Spinal cord (tissue), 10 donors: ENCODE results near the gene KDM1A. TPM values are rescaled to one million over a fixed set of nuclear protein-coding genes. Genes with fewer than 3 reads are reported as not detected.

Source experiments
- DNase-seq, 6 donors: peaks; one replicate each; pipeline versions ENCODE4 v3.0.0 to v3.0.0-alpha.2; 2013 to 2015; ENCODE audit warnings: low spot score in 6 of 6, low read depth in 4 of 6
- H3K27ac ChIP-seq: one replicate; pipeline ENCODE4 v1.5.1; 2013; ENCODE audit warnings: low read depth, low read length, control low read depth
- H3K27me3 ChIP-seq: one replicate; pipeline ENCODE4 v1.6.1; 2013; ENCODE audit warnings: low read length; ENCODE audit not compliant: control insufficient read depth, insufficient read depth
- H3K36me3 ChIP-seq: one replicate; pipeline ENCODE4 v1.6.1; 2013; ENCODE audit warnings: low read length; ENCODE audit not compliant: control insufficient read depth, insufficient read depth
- H3K4me1 ChIP-seq: one replicate; pipeline ENCODE4 v1.6.1; 2013; ENCODE audit warnings: low read length; ENCODE audit not compliant: control insufficient read depth, insufficient read depth
- H3K4me3 ChIP-seq: one replicate; pipeline ENCODE4 v1.5.1; 2013; ENCODE audit warnings: low read depth, low read length, control low read depth
- H3K9me3 ChIP-seq: one replicate; pipeline ENCODE4 v1.6.1; 2013; ENCODE audit warnings: low read length; ENCODE audit not compliant: control insufficient read depth, insufficient read depth
- WGBS: methylation state at CpG from one replicate; pipeline ENCODE4 v1.1.5; 2013; ENCODE audit warnings: missing lambda C conversion rate; ENCODE audit not compliant: insufficient coverage; 5-methylcytosine and 5-hydroxymethylcytosine counted together
- polyA plus RNA-seq, 2 donors: library from polyadenylated mRNA; unstranded; fragments of 120-200 nt; gene quantifications; one replicate each; pipeline ENCODE4 v1.2.1, GENCODE V29; 2013; ENCODE audit not compliant: insufficient read length in 2 of 2
- total RNA-seq, 2 donors: library from RNA; depleted of rRNA in 1 of 2; stranded (reverse); fragments of 120-200 nt in 1 of 2; fragments of >200 nt in 1 of 2; gene quantifications; one replicate each; pipeline versions ENCODE4 v1.2.3 to v1.2.4, GENCODE V29; 2013 to 2014
- donor health status: healthy.

The KDM1A gene
- total and polyA plus RNA-seq, 4 donors, result 107 to 129 (median 123) TPM

DNA sequence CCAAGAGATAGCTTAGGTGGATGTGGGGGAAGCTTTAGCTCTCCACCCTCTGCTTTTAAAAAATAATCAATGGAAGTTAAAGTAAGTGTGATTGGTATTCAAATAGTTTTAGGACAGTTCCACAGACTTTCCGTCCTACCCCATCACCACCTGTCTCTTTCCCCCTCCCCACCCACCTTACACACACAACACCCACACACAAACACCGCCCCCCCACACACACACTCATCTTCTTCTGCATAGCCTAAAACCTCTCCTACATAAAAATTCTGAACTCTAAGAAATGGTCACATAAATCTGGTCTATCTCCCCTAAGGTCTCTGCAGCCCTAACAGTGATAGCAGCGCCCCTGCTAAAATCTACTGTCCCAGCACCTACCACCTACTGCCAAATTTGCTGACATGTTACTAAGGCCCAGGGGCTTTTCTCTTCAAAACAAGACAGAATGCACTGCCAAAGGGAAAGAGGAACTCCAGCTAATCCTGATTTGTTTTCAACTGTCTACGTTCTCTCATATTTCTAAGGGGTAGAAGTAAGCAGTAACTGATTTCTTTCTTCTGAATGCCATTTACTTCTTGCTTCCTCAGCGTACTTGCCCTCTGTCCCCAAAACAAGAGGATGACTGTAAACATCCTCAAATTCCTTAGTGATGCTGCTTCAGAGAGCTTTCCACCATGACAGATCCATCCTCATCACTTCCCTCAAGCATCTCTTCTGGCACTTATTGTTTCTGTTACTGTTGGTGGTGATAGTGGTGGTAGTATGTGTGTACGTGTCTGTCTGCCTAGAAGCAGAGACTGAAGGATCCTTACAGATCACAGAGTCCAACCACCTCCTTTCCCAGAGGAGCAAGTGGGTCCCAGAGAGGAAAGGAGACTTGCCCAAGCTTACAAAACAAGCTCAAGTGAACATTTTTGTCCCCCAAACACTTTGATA is 92.6 kb downstream of the KDM1A start:
- no peak overlapping the region for H3K4me3 ChIP-seq
- WGBS, result 95% methylated on average over 3 of the region's 6 CpGs
- H3K27me3 ChIP-seq, result no peaks in the 10 kb centered on the region
- H3K36me3 ChIP-seq, result peaks cover 4% of the 10 kb centered on the region
- no peak for DNase-seq
- H3K27ac ChIP-seq, result no peak overlapping the region
- no peaks in the 10 kb centered on the region for H3K4me1 ChIP-seq
- H3K9me3 ChIP-seq, result no peaks in the 10 kb centered on the region

DNA sequence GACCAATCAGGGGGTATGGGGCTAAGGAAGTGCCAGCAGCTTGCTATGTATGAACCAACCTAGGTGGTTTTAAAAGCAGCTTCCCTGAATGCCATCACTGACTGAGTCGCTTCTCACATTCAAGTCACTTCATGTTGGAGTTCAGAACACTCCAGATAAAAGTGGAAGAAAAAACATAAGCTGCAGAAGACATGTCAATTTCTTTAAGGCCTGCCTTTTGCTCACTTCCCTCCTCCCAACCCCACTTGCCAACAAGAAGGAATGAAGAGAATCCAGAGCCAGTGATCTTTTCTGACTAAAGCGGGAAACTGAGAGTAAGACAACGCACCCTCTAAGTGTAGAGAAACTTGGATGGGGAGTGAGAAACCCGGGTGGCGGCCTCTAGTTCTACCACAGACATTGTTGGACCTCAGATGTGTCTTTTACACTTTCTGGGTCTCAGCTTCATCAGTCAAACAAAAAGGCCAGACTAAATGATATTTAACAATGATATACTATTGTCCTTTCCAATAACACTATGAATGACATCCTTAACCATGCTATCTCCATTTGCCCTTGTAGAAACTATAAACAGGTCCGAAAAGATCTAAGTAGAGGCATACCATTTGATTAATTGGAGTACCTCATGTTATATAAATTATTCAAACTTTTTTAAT is 95.3 kb downstream of the KDM1A start:
- Histone ChIP-seq H3K36me3 (no peaks in the 10 kb centered on the region), H3K4me1 (no peaks in the 10 kb centered on the region), H3K9me3 (no peaks in the 10 kb centered on the region), H3K27me3 (no peaks in the 10 kb centered on the region), H3K4me3 (no peak overlapping the region), H3K27ac (no peak overlapping the region)
- WGBS, result 81% methylated on average over 3 of the region's 6 CpGs
- DNase-seq, result no peak

GRCh38 chr1:23116216-23116836 is 97.1 kb downstream of the KDM1A start:
- Histone ChIP-seq H3K9me3 (no peaks in the 10 kb centered on the region), H3K36me3 (no peaks in the 10 kb centered on the region), H3K4me1 (no peaks in the 10 kb centered on the region), H3K27ac (no peak overlapping the region), H3K27me3 (no peaks in the 10 kb centered on the region), H3K4me3 (no peak overlapping the region)
- 83% methylated on average over 1 of the region's 6 CpGs for WGBS
- no peak for DNase-seq

DNA sequence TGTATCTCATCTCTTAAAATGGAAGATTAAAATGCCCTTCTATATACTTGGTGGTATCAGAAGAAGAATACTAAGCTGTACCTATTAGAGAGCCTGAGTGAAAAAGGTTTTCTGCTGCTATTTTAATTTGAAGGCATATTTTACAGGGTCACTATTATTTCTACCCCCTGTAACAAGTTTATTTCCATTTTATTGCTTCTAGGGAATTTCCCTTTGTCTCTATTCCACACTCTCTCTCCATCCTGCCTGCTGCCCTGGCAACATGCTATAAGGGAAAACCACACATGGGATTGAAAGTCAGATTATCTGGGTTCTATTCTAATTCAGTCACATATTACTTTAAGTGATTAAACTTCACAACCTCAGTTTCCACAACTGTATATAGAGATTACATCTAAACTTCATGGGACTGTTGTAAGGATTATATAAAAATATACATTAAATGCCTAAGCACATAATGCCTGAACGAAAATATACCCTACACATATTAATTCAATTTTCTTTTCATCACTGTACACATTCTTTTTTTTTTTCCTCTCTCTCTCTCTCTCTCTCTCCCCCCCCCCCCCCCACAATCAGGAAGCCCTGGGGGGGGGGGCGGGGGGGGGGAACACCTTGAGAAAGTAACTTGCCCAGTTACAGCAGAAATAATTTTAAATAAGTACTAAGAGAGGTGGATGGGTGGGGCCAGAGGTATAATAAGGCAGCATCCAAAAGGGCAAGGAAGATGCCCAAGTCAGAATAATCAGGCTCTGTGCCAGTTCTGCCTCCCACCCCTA is 97.8 kb downstream of the KDM1A start:
- H3K9me3 ChIP-seq, result no peaks in the 10 kb centered on the region
- no peak overlapping the region for H3K4me3 ChIP-seq
- H3K27ac ChIP-seq, result no peak overlapping the region
- H3K4me1 ChIP-seq, result no peaks in the 10 kb centered on the region
- H3K27me3 ChIP-seq, result no peaks in the 10 kb centered on the region
- no CpG with 5 or more reads among the region's 2 CpGs for WGBS
- no peaks in the 10 kb centered on the region for H3K36me3 ChIP-seq
- DNase-seq, result peak in 1 of 6 donors; percentile 32

GRCh38 chr1:23118407-23118806 is 99.1 kb downstream of the KDM1A start:
- Histone ChIP-seq H3K4me3 (no peak overlapping the region), H3K27me3 (no peaks in the 10 kb centered on the region), H3K27ac (no peak overlapping the region), H3K9me3 (no peaks in the 10 kb centered on the region), H3K4me1 (no peaks in the 10 kb centered on the region), H3K36me3 (no peaks in the 10 kb centered on the region)
- DNase-seq, result no peak

DNA sequence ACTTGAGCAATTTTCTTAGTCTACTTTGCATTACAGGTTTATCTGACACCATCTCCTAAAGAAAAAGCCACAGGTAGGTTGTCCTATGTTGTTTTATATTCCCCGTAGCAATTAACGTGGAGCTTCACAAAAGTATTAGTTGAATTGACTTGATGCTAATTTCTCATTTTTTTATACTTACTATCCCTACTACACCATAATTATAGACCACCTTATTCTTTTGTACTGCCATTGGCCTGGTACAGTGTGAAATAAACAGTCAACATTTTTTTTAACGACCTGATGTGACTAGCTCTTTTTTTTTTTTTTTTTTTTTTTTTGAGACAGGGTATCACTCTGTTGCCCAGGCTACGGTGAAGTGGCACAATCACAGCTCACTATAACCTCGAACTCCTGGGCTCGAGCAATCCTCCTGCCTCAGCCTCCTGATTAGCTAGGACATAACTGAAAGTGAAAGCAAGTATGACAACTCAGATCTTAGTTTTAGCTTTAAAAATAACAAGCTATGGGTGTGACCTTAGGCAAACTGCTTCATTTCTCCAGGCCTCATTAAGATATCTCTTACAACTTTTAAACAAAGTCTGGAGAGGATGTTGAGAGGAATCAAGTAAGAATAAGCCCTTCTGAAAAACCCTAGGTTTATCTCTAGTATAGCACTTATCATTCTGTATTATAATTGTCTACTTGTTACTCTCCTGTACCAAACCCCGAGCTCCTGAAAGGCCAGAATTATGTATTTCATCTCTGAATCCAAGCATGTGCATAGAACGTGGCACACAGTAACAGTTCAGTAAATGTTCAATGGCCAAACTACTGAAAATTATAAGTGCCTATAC is 99.9 kb downstream of the KDM1A start:
- H3K27ac ChIP-seq, result no peak overlapping the region
- DNase-seq, result no peak
- H3K4me3 ChIP-seq, result no peak overlapping the region
- WGBS, result 100% methylated on average over 1 of the region's 8 CpGs
- no peaks in the 10 kb centered on the region for H3K36me3 ChIP-seq
- H3K27me3 ChIP-seq, result no peaks in the 10 kb centered on the region
- no peaks in the 10 kb centered on the region for H3K4me1 ChIP-seq
- H3K9me3 ChIP-seq, result no peaks in the 10 kb centered on the region

GRCh38 chr1:23120383-23120782 is 101.1 kb downstream of the KDM1A start:
- Histone ChIP-seq H3K4me1 (no peaks in the 10 kb centered on the region), H3K4me3 (no peak overlapping the region)
- no CpG with 5 or more reads among the region's 3 CpGs for WGBS

DNA sequence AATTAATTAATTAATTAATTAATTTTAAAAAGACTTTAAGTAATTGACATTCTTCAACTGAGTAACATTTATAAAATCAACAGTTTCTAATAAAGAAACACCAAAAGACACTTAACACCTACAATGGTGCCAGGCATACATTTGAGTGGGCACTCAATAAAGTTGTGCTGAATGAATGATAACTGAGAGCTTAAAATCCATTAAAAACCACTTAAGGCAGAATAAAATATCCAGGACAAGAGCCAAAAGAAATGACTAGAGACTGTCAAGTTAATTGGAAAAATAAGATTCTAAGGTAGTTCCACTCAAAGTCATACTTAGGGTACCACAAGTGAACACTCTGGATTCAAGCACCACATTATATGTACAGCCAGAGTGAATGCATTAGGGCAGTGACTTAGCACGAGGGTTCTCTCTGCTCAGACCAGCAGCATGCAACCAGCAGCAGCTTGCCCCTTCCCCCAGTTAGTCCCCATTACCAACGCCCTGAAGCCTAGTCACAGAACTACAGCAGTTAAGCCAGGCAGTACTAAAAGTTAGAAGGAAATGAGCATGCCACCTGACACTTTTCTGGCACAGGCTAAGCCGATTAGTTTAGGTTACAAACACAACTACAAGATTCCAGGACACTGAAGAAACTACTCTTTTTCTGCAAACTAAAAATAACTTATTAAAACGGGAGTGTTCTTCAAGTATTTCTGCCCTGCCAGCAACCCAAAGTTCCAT is 102.9 kb downstream of the KDM1A start:
- H3K9me3 ChIP-seq, result no peaks in the 10 kb centered on the region
- H3K27me3 ChIP-seq, result no peaks in the 10 kb centered on the region
- no peaks in the 10 kb centered on the region for H3K36me3 ChIP-seq
- peak overlapping the region; percentile 54 for H3K27ac ChIP-seq
- WGBS, result 49% methylated on average over 3 of the region's 4 CpGs
- H3K4me1 ChIP-seq, result no peaks in the 10 kb centered on the region
- DNase-seq, result peak in 1 of 6 donors; percentile 51
- H3K4me3 ChIP-seq, result no peak overlapping the region

More at GRCh38 chr1:23120383-23120782, 101.1 kb downstream of the KDM1A start:
- no peaks in the 10 kb centered on the region for H3K27me3 ChIP-seq
- H3K27ac ChIP-seq, result no peak overlapping the region
- no peaks in the 10 kb centered on the region for H3K9me3 ChIP-seq
- no peak for DNase-seq
- no peaks in the 10 kb centered on the region for H3K36me3 ChIP-seq
